GM12878 (cell line): Measurements from ENCODE around the gene ABHD15. TPM values are rescaled to one million over a fixed set of nuclear protein-coding genes. Genes with fewer than 3 reads are reported as not detected.
A peak's percentile ranks its signal among the peaks of the same experiment; 100 is the strongest.

Source experiments
- ATAC-seq: fragments of 200-7000 bp; cut with Tn5 transposase; 3 replicates; pipeline ENCODE4 v1.9.1; 2020; ENCODE audit warnings: mild to moderate bottlenecking, moderate library complexity
- BruUV-seq: library from RNA; stranded (reverse); fragments of 400-500 nt; replicated peaks from 2 replicates; lab custom pipeline; 2021; lab: Mats Ljungman, UMichigan
- CTCF ChIA-PET: fragments of 300-600 bp; sonication (Branson Sonifier 250); formaldehyde crosslinking; extraction: SDS; loops from one replicate; lab custom pipeline; 2021; ENCODE audit warnings: inconsistent platforms; lab: Yijun Ruan, JAX
- POLR2A ChIA-PET: fragments of 350-600 bp; formaldehyde crosslinking; extraction: SDS; loops from one replicate; lab custom pipeline; 2021; ENCODE audit warnings: inconsistent platforms; lab: Charles Lee
- RAD21 ChIA-PET: fragments of 300-600 bp; sonication (Branson Sonifier 250); formaldehyde crosslinking; loops from one replicate; lab custom pipeline; 2023; ENCODE audit warnings: antibody characterized with exemption; ENCODE audit not compliant: unreplicated experiment; lab: Charles Lee
- SMC1A ChIA-PET: fragments of 300-600 bp; sonication (Branson Sonifier 250); formaldehyde crosslinking; loops from one replicate; lab custom pipeline; 2023; ENCODE audit not compliant: unreplicated experiment, uncharacterized antibody; lab: Charles Lee
- DNase-seq: peaks from one replicate; pipeline ENCODE4 v3.0.0-alpha.2; 2011; ENCODE audit warnings: low read depth, low spot score
- FAIRE-seq: peaks from 3 replicates; lab custom pipeline; 2011; peaks lifted over from hg19 to GRCh38; lab: Jason Lieb, UNC
- H2AFZ ChIP-seq: 2 replicates; pipeline ENCODE4 v1.6.0; 2011; ENCODE audit warnings: low read depth, low read length, control low read depth; ENCODE audit not compliant: control insufficient read depth
- H3K27ac ChIP-seq: 2 replicates; pipeline ENCODE4 v1.5.1; 2011; ENCODE audit warnings: control low read depth; ENCODE audit not compliant: control insufficient read depth, insufficient read depth
- H3K27me3 ChIP-seq, 2 experiments: replicated peaks in 1 of 2; 2 replicates each; pipeline versions ENCODE4 v1.6.0 to v1.6.1; 2011; ENCODE audit warnings: low read length in 1 of 2; ENCODE audit not compliant: control insufficient read depth in 2 of 2, insufficient read depth in 2 of 2
- H3K36me3 ChIP-seq, 2 experiments: 2 replicates each; pipeline ENCODE4 v1.5.1; 2011; ENCODE audit warnings: low read length in 1 of 2; ENCODE audit not compliant: control insufficient read depth in 2 of 2, insufficient read depth in 2 of 2
- H3K4me1 ChIP-seq: 2 replicates; pipeline ENCODE4 v1.6.1; 2011; ENCODE audit warnings: mild to moderate bottlenecking, low read length, moderate library complexity, mixed read lengths; ENCODE audit not compliant: control insufficient read depth, insufficient read depth
- H3K4me2 ChIP-seq: 2 replicates; pipeline ENCODE4 v1.6.0; 2011; ENCODE audit warnings: control low read depth; ENCODE audit not compliant: control insufficient read depth, insufficient read depth
- H3K4me3 ChIP-seq: fragments of 200-600 bp; sonication (generic); 2 replicates; pipeline ENCODE4 v1.5.1; 2016
- H3K79me2 ChIP-seq: 2 replicates; pipeline ENCODE4 v1.6.0; 2011; ENCODE audit warnings: low read length; ENCODE audit not compliant: control insufficient read depth, insufficient read depth
- H3K9ac ChIP-seq: 2 replicates; pipeline ENCODE4 v1.8.0; 2011; ENCODE audit warnings: low read length, control low read depth, mixed read lengths; ENCODE audit not compliant: control insufficient read depth, insufficient read depth
- H3K9me3 ChIP-seq: replicated peaks from 3 replicates; pipeline ENCODE4 v1.5.1; 2011; ENCODE audit warnings: mild to moderate bottlenecking, low read length; ENCODE audit not compliant: control insufficient read depth, insufficient read depth
- H4K20me1 ChIP-seq: 2 replicates; pipeline ENCODE4 v1.6.0; 2011; ENCODE audit not compliant: control insufficient read depth, insufficient read depth
- CBX3 ChIP-seq: fragments of 200-600 bp; sonication (generic); IDR thresholded peaks from 2 replicates; pipeline ENCODE4 v1.6.1; 2016; ENCODE audit warnings: low read depth, borderline replicate concordance
- CHD2 ChIP-seq: IDR thresholded peaks from 2 replicates; pipeline ENCODE4 v1.6.1; 2011; ENCODE audit warnings: low read depth, low read length, improper control_type of control experiment, borderline replicate concordance
- DPF2 ChIP-seq: fragments of 450-650 bp; IDR thresholded peaks from 2 replicates; pipeline ENCODE4 v1.6.1; 2017; ENCODE audit warnings: mild to moderate bottlenecking
- KLF5 ChIP-seq: fragments of 450-650 bp; IDR thresholded peaks from 2 replicates; pipeline ENCODE4 v1.6.1; 2014; ENCODE audit warnings: mild to moderate bottlenecking; ENCODE audit not compliant: partially characterized antibody
- MYC ChIP-seq: IDR thresholded peaks from 2 replicates; pipeline ENCODE4 v1.6.1; 2011; ENCODE audit warnings: mild to moderate bottlenecking, low read length, moderate library complexity, inconsistent platforms; ENCODE audit not compliant: insufficient read depth, insufficient replicate concordance, insufficient read length, severe bottlenecking
- NFXL1 ChIP-seq: fragments of 450-650 bp; IDR thresholded peaks from 2 replicates; pipeline ENCODE4 v1.6.1; 2017; ENCODE audit warnings: antibody characterized with exemption, mild to moderate bottlenecking, borderline replicate concordance
- POLR2A ChIP-seq: IDR thresholded peaks from 2 replicates; pipeline ENCODE4 v1.6.1; 2011; ENCODE audit warnings: low read depth, mild to moderate bottlenecking, low read length
- RUNX3 ChIP-seq: IDR thresholded peaks from 2 replicates; pipeline ENCODE4 v1.6.1; 2012; ENCODE audit warnings: low read length, inconsistent platforms
- STAT3 ChIP-seq: IDR thresholded peaks from 2 replicates; pipeline ENCODE4 v1.6.1; 2011; ENCODE audit warnings: low read depth, low read length, improper control_type of control experiment
- ZNF207 ChIP-seq: fragments of 450-650 bp; IDR thresholded peaks from 2 replicates; pipeline ENCODE4 v1.6.1; 2014; ENCODE audit warnings: antibody characterized with exemption, mild to moderate bottlenecking, borderline replicate concordance
- ZNF592 ChIP-seq: fragments of 450-650 bp; IDR thresholded peaks from 2 replicates; pipeline ENCODE4 v1.6.1; 2017; ENCODE audit warnings: mild to moderate bottlenecking, moderate library complexity
- WGBS: methylation state at CpG from one replicate; pipeline ENCODE4 v1.1.6; 2016; ENCODE audit warnings: low lambda C conversion rate; ENCODE audit not compliant: insufficient replicate concordance, insufficient coverage; ENCODE audit errors: missing lambda C conversion rate; 5-methylcytosine and 5-hydroxymethylcytosine counted together
- in situ Hi-C: fragments of 300-500 bp; cut with MboI; formaldehyde crosslinking; loops from 9 replicates; pipeline ENCODE4 v1.14.3; 2018; ENCODE audit warnings: mixed read lengths
- intact Hi-C: fragments of 100-400 bp; cut with micrococcal nuclease; formaldehyde crosslinking; loops from one replicate; pipeline ENCODE4 v1.14.2; 2022; ENCODE audit not compliant: unreplicated experiment
- polyA plus RNA-seq, 11 experiments: library from polyadenylated mRNA; depleted of rRNA in 4 of 11; unstranded in 6 of 11; stranded (reverse) in 5 of 11; fragments of >200 nt; fragmentation: Nextera tagmentation in 4 of 11; fragmentation: Illumina TruSeq in 1 of 11; extraction: Ambion mirVana in 4 of 11; extraction: Trizol in 1 of 11; gene quantifications; 1 replicate in 1 of 11; 2 replicates in 10 of 11; pipeline versions ENCODE4 v1.2.1 to v1.2.3, GENCODE V29; 2011 to 2016; ENCODE audit warnings: inconsistent platforms in 2 of 11, missing spikeins in 2 of 11, low read depth in 1 of 11
- total RNA-seq, 4 experiments: library from RNA; depleted of rRNA in 3 of 4; stranded (reverse); fragments of >200 nt in 3 of 4; fragmentation: Illumina TruSeq in 1 of 4; extraction: Trizol in 1 of 4; gene quantifications; 2 replicates each; pipeline versions ENCODE4 v1.2.1 to v1.2.3, GENCODE V29; 2013 to 2021
- TF ChIP-seq, protein P1 (sequence below): fragments of 450-650 bp; conservative IDR thresholded peaks from 2 replicates; pipeline ENCODE4 v1.6.1; 2017; ENCODE audit warnings: mild to moderate bottlenecking, moderate library complexity
- TF ChIP-seq, protein P2 (sequence below): IDR thresholded peaks from 2 replicates; pipeline ENCODE4 v1.6.1; 2012; ENCODE audit warnings: low read depth, low read length, improper control_type of control experiment

ABHD15 gene
- total and polyA plus RNA-seq, 10 of the 15 experiments (the other 5 are each of a cell fraction or from before 2014, with no cell fraction given) = 2.1 to 9.2 (median 4.9) TPM

GRCh38 chr17:29589524-29590410, 22.9 kb upstream of the ABHD15 start, which contains the start of gene GIT1:
Gene GIT1, minus strand, starts transcription at chr17:29589648. Its CDS starts 270 bp downstream, at chr17:29589378.
- ATAC-seq (peak; percentile 74), DNase-seq (no peak), FAIRE-seq (no peak)
- Histone ChIP-seq H3K79me2 (peaks cover 29% of the 10 kb centered on the region), H3K27ac (peak within 1 kb of the TSS; percentile 72), H3K36me3 (no peaks in the 10 kb centered on the region), H3K9ac (peak within 1 kb of the TSS; percentile 78), H3K4me2 (peak within 1 kb of the TSS; percentile 100), H3K27me3 (no peaks in the 10 kb centered on the region; a peak in 1 of 4 replicates), H4K20me1 (no peaks in the 10 kb centered on the region), H2AFZ (peak within 1 kb of the TSS; percentile 95), H3K4me1 (peaks cover 52% of the 10 kb centered on the region), H3K9me3 (no peaks in the 10 kb centered on the region), H3K4me3 (peak within 1 kb of the TSS; percentile 94)
- BruUV-seq = no TSS peak
- RAD21 ChIA-PET = no interaction called here
- CTCF ChIA-PET = interaction anchor here (1.0 to 6.7 kb wide), 6 partner anchors 8 to 341 kb away, joined by 4 to 82 read pairs (median 43); no protein-coding TSS in a partner anchor
- 2% methylated on average over 35 of the region's 70 CpGs for WGBS
- intact Hi-C loops (loop anchor here (10.0 kb wide), 1 partner anchor 225 kb away; no protein-coding TSS in a partner anchor), in situ Hi-C loops (no loop called here)
- SMC1A ChIA-PET = interaction anchor here (1.1 to 3.0 kb wide), 2 partner anchors 9 to 28 kb away, joined by 5 to 17 read pairs; no protein-coding TSS in a partner anchor
- POLR2A ChIA-PET = interaction anchor here (3.1 kb wide), 1 partner anchor 27 kb away, joined by 9 read pairs; no protein-coding TSS in a partner anchor
- no peak for TF ChIP-seq MYC
- no peak for TF ChIP-seq STAT3
- TF ChIP-seq KLF5 = peak; percentile 44
- TF ChIP-seq, protein P1, sequence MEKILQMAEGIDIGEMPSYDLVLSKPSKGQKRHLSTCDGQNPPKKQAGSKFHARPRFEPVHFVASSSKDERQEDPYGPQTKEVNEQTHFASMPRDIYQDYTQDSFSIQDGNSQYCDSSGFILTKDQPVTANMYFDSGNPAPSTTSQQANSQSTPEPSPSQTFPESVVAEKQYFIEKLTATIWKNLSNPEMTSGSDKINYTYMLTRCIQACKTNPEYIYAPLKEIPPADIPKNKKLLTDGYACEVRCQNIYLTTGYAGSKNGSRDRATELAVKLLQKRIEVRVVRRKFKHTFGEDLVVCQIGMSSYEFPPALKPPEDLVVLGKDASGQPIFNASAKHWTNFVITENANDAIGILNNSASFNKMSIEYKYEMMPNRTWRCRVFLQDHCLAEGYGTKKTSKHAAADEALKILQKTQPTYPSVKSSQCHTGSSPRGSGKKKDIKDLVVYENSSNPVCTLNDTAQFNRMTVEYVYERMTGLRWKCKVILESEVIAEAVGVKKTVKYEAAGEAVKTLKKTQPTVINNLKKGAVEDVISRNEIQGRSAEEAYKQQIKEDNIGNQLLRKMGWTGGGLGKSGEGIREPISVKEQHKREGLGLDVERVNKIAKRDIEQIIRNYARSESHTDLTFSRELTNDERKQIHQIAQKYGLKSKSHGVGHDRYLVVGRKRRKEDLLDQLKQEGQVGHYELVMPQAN = peak; percentile 36; the same call in 1 of the 2 replicates
- no peak for TF ChIP-seq NFXL1
- no peak for TF ChIP-seq CBX3
- TF ChIP-seq, protein P2, sequence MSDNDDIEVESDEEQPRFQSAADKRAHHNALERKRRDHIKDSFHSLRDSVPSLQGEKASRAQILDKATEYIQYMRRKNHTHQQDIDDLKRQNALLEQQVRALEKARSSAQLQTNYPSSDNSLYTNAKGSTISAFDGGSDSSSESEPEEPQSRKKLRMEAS = 0 out of 2 replicates have a peak, but pooled peaks have one; percentile 31
- peak; percentile 63; the same call in 1 of the 2 replicates for TF ChIP-seq POLR2A
- TF ChIP-seq CHD2 = no peak
- 0 out of 2 replicates have a peak, but pooled peaks have one; percentile 53 for TF ChIP-seq ZNF592
- no peak for TF ChIP-seq RUNX3
- TF ChIP-seq ZNF207 = 0 out of 2 replicates have a peak, but pooled peaks have one; percentile 33
- TF ChIP-seq DPF2 = peak; percentile 65
